CD4-positive, alpha-beta T cell (primary cell): ENCODE measurements around the gene NUDT13. TPM values are rescaled to one million over a fixed set of nuclear protein-coding genes. Genes with fewer than 3 reads are reported as not detected.
"Not testable (repeated sequence)": the region's sequence is repeated elsewhere in the genome, so short reads cannot be mapped to it uniquely, and the experiment has no call there.

Source experiments
- ATAC-seq: fragments of 200-7000 bp; cut with Tn5 transposase; one replicate; pipeline ENCODE4 v1.10.0; 2022; ENCODE audit warnings: mild to moderate bottlenecking; ENCODE audit not compliant: poor library complexity
- CTCF ChIA-PET: fragments of 350-600 bp; sonication (Branson Sonifier 250); formaldehyde crosslinking; loops from one replicate; lab custom pipeline; 2021; ENCODE audit warnings: antibody characterized with exemption, inconsistent platforms; lab: Charles Lee
- POLR2A ChIA-PET: fragments of 350-600 bp; sonication (Branson Sonifier 250); formaldehyde crosslinking; loops from one replicate; lab custom pipeline; 2021; ENCODE audit warnings: antibody characterized with exemption, inconsistent platforms; lab: Charles Lee
- DNase-seq, 14 experiments: peaks; one replicate each; pipeline ENCODE4 v3.0.0-alpha.2; 2013 to 2020; ENCODE audit warnings: mixed read lengths in 2 of 14
- H3K27ac ChIP-seq, 2 donors: one replicate each; pipeline versions ENCODE4 v1.5.1 to v1.7.0; 2013; ENCODE audit warnings: low read length in 2 of 2, low read depth in 1 of 2, mild to moderate bottlenecking in 1 of 2
- H3K27me3 ChIP-seq, 2 experiments: 1 replicate in 1 of 2; 2 replicates in 1 of 2; pipeline versions ENCODE4 v1.6.1 to v1.7.0; 2013; ENCODE audit warnings: low read length in 2 of 2, control low read depth in 1 of 2, mild to moderate bottlenecking in 1 of 2, moderate library complexity in 1 of 2; ENCODE audit not compliant: insufficient read depth in 2 of 2, control insufficient read depth in 1 of 2
- H3K36me3 ChIP-seq: one replicate; pipeline ENCODE4 v1.6.1; 2013; ENCODE audit warnings: low read length, control low read depth; ENCODE audit not compliant: insufficient read depth
- H3K4me1 ChIP-seq: one replicate; pipeline ENCODE4 v1.6.1; 2013; ENCODE audit warnings: low read length, control low read depth; ENCODE audit not compliant: insufficient read depth
- H3K4me3 ChIP-seq: one replicate; pipeline ENCODE4 v1.5.1; 2013; ENCODE audit warnings: mild to moderate bottlenecking, low read length, moderate library complexity
- H3K9me3 ChIP-seq, 2 experiments: 1 replicate in 1 of 2; 2 replicates in 1 of 2; pipeline versions ENCODE4 v1.6.1 to v1.7.0; 2013; ENCODE audit warnings: low read length in 2 of 2, mild to moderate bottlenecking in 2 of 2, control low read depth in 1 of 2, moderate library complexity in 1 of 2; ENCODE audit not compliant: control insufficient read depth in 1 of 2, insufficient read depth in 1 of 2
- H3K27ac Mint-ChIP-seq: one replicate; pipeline ENCODE4 v1.8.0; 2020; ENCODE audit warnings: mixed read lengths
- H3K27me3 Mint-ChIP-seq: one replicate; pipeline ENCODE4 v1.8.0; 2021; ENCODE audit warnings: mixed read lengths
- H3K36me3 Mint-ChIP-seq: one replicate; pipeline ENCODE4 v1.8.0; 2021; ENCODE audit warnings: low read depth, mixed read lengths
- H3K4me1 Mint-ChIP-seq: one replicate; pipeline ENCODE4 v1.8.0; 2021; ENCODE audit warnings: low read depth, mixed read lengths
- H3K4me3 Mint-ChIP-seq: one replicate; pipeline ENCODE4 v1.8.0; 2020; ENCODE audit warnings: mild to moderate bottlenecking, mixed read lengths
- H3K9me3 Mint-ChIP-seq: one replicate; pipeline ENCODE4 v1.8.0; 2020; ENCODE audit warnings: mixed read lengths
- CTCF ChIP-seq: fragments of 200-600 bp; IDR thresholded peaks from one replicate; pipeline ENCODE4 v1.8.0; 2022; ENCODE audit warnings: antibody characterized with exemption, mild to moderate bottlenecking
- intact Hi-C, 2 experiments: fragments of 100-400 bp; cut with DNase I in 1 of 2; cut with micrococcal nuclease in 1 of 2; formaldehyde crosslinking; loops; one replicate each; pipeline versions ENCODE4 v1.15.1 to v1.9.0; 2023 to 2025; cut with DNase I, micrococcal nuclease
- total RNA-seq, 174 experiments: library from RNA in 2 of 174; stranded (reverse) in 2 of 174; gene quantifications; one replicate each; pipeline ENCODE4 v1.2.3 and lab custom pipeline; 2021 to 2026

Gene NUDT13
- total RNA-seq, 2 experiments from 2014 or later, result 0.67 to 0.82 TPM

GRCh38 chr10:73097305-73097670, 13.0 kb upstream of the NUDT13 start:
- intact Hi-C loops, result loop anchor here (2.0 to 5.0 kb wide), 5 partner anchors 14 to 400 kb away; partner anchors contain the start of genes CFAP70 (in 1 of the 2), DNAJC9 (in 1 of the 2), ECD (in 1 of the 2) and FAM149B1 (in 1 of the 2)
- peak overlapping the region; percentile 94 for H3K4me3 Mint-ChIP-seq
- no peak for ATAC-seq

GRCh38 chr10:73099141-73099540, 11.1 kb upstream of the NUDT13 start:
- no peaks in the 10 kb centered on the region for H3K9me3 Mint-ChIP-seq
- DNase-seq (no peak), ATAC-seq (no peak)
- peaks cover 22% of the 10 kb centered on the region for H3K36me3 Mint-ChIP-seq
- H3K4me1 ChIP-seq, result peaks cover 7% of the 10 kb centered on the region
- H3K36me3 ChIP-seq, result no peaks in the 10 kb centered on the region
- H3K4me1 Mint-ChIP-seq, result peaks cover 27% of the 10 kb centered on the region
- no peak overlapping the region for H3K4me3 ChIP-seq
- intact Hi-C loops, result loop anchor here (1.0 to 5.0 kb wide), 4 partner anchors 11 to 398 kb away; partner anchors contain the start of genes CFAP70 (in 1 of the 2), DNAJC9 (in 1 of the 2), NUDT13 (in 1 of the 2) and PPP3CB (in 1 of the 2)
- ChIA-PET CTCF (interaction anchor here (1.2 to 4.3 kb wide), 3 partner anchors 10 to 65 kb away, joined by 3 to 28 read pairs (median 5); partner anchors contain the start of gene NUDT13), POLR2A (interaction anchor here (0.6 to 1.2 kb wide), 2 partner anchors 10 to 61 kb away, joined by 3 to 5 read pairs; no protein-coding TSS in a partner anchor)
- no peak overlapping the region for H3K4me3 Mint-ChIP-seq
- TF ChIP-seq CTCF, result no peak
- H3K9me3 ChIP-seq, result no peaks in the 10 kb centered on the region
- no peaks in the 10 kb centered on the region for H3K27me3 ChIP-seq
- no peak overlapping the region for H3K27ac Mint-ChIP-seq
- H3K27me3 Mint-ChIP-seq, result no peaks in the 10 kb centered on the region
- H3K27ac ChIP-seq, result no peak overlapping the region

More at GRCh38 chr10:73097305-73097670, 13.0 kb upstream of the NUDT13 start:
- H3K27me3 Mint-ChIP-seq, result no peaks in the 10 kb centered on the region
- no peak for DNase-seq
- ChIA-PET POLR2A (interaction anchor here (0.6 to 4.8 kb wide), 14 partner anchors 10 to 647 kb away, joined by 3 to 49 read pairs (median 6); partner anchors contain the start of genes DNAJC9, ECD, FAM149B1 and MCU), CTCF (interaction anchor here (0.6 to 4.3 kb wide), 16 partner anchors 12 to 155 kb away, joined by 3 to 28 read pairs (median 4); partner anchors contain the start of genes ECD, FAM149B1, MRPS16 and NUDT13)
- H3K9me3 Mint-ChIP-seq, result no peaks in the 10 kb centered on the region
- peaks cover 36% of the 10 kb centered on the region for H3K4me1 Mint-ChIP-seq
- Histone ChIP-seq H3K27me3 (no peaks in the 10 kb centered on the region), H3K27ac (peak overlapping the region; percentile 89 to 98), H3K4me1 (peaks cover 7% of the 10 kb centered on the region), H3K9me3 (no peaks in the 10 kb centered on the region), H3K36me3 (no peaks in the 10 kb centered on the region), H3K4me3 (peak overlapping the region; percentile 97)
- peaks cover 17% of the 10 kb centered on the region for H3K36me3 Mint-ChIP-seq
- no peak for TF ChIP-seq CTCF
- peak overlapping the region; percentile 87 for H3K27ac Mint-ChIP-seq

GRCh38 chr10:73106301-73106700, 4.0 kb upstream of the NUDT13 start:
- Histone ChIP-seq H3K36me3 (peaks cover 2% of the 10 kb centered on the region), H3K4me1 (peaks cover 6% of the 10 kb centered on the region), H3K9me3 (no peaks in the 10 kb centered on the region), H3K27ac (no peak overlapping the region), H3K27me3 (no peaks in the 10 kb centered on the region), H3K4me3 (no peak overlapping the region)
- H3K4me1 Mint-ChIP-seq, result peaks cover 13% of the 10 kb centered on the region
- no peak for ATAC-seq
- intact Hi-C loops, result no loop called here
- no peak overlapping the region for H3K27ac Mint-ChIP-seq
- no peak for TF ChIP-seq CTCF
- H3K36me3 Mint-ChIP-seq, result peaks cover 35% of the 10 kb centered on the region
- no peak overlapping the region for H3K4me3 Mint-ChIP-seq
- POLR2A ChIA-PET, result interaction anchor here (0.8 kb wide), 1 partner anchor 234 kb away, joined by 3 read pairs; no protein-coding TSS in a partner anchor
- H3K27me3 Mint-ChIP-seq, result no peaks in the 10 kb centered on the region
- no peaks in the 10 kb centered on the region for H3K9me3 Mint-ChIP-seq
- no peak for DNase-seq
- CTCF ChIA-PET, result interaction anchor here (0.7 kb wide), 1 partner anchor 22 kb away, joined by 3 read pairs; no protein-coding TSS in a partner anchor

- DNase-seq, H3K9me3 ChIP-seq, H3K36me3 ChIP-seq, H3K4me3 ChIP-seq, H3K27ac ChIP-seq, H3K27me3 Mint-ChIP-seq, ATAC-seq, H3K27me3 ChIP-seq, intact Hi-C loops, H3K9me3 Mint-ChIP-seq, H3K27ac Mint-ChIP-seq, H3K4me1 ChIP-seq: not testable (repeated sequence)
- POLR2A ChIA-PET, result interaction anchor here (0.5 to 2.7 kb wide), 3 partner anchors 10 to 138 kb away, joined by 3 to 49 read pairs (median 5); partner anchors contain the start of genes DNAJC9 and P4HA1
- Mint-ChIP-seq H3K36me3 (peaks cover 30% of the 10 kb centered on the region), H3K4me3 (peak overlapping the region; percentile 7), H3K4me1 (peaks cover 16% of the 10 kb centered on the region)
- CTCF ChIA-PET, result interaction anchor here (1.9 to 4.9 kb wide), 2 partner anchors 12 to 50 kb away, joined by 7 to 28 read pairs; partner anchors contain the start of gene P4HA1
These were observed 1.0 kb upstream of the NUDT13 start for GRCh38 chr10:73109248-73109652.

- H3K27ac ChIP-seq, H3K27ac Mint-ChIP-seq, H3K9me3 ChIP-seq, ATAC-seq, H3K27me3 ChIP-seq, H3K4me3 Mint-ChIP-seq, H3K4me1 ChIP-seq, DNase-seq, H3K9me3 Mint-ChIP-seq, H3K36me3 ChIP-seq, H3K27me3 Mint-ChIP-seq, H3K4me3 ChIP-seq: not testable (repeated sequence)
- Mint-ChIP-seq H3K36me3 (peaks cover 23% of the 10 kb centered on the region), H3K4me1 (peaks cover 16% of the 10 kb centered on the region)
- ChIA-PET CTCF (interaction anchor here (4.9 kb wide), 1 partner anchor 15 kb away, joined by 28 read pairs; the partner anchor contains the start of gene P4HA1), POLR2A (interaction anchor here (2.7 kb wide), 1 partner anchor 15 kb away, joined by 49 read pairs; the partner anchor contains the start of gene P4HA1)
- intact Hi-C loops, result loop anchor here in 1 of 2 experiments (5.0 kb wide), 1 partner anchor 140 kb away; the partner anchor contains the start of gene MRPS16
These were observed 1.8 kb downstream of the NUDT13 start for GRCh38 chr10:73112032-73112431.
